GM19463 (cell line): ENCODE data around the gene CLEC17A.

ENCODE experiments used
- ATAC-seq: cut with Tn5 transposase; IDR thresholded peaks from one replicate; pipeline ENCODE4 v1.9.1; 2021; ENCODE audit warnings: mild to moderate bottlenecking, moderate library complexity; ENCODE audit not compliant: unreplicated experiment

The CLEC17A gene

GRCh38 chr19:14648506-14648905 lies 65.6 kb downstream of the CLEC17A start:
- ATAC-seq: no peak

GRCh38 chr19:14649020-14649419 lies 66.1 kb downstream of the CLEC17A start:
- ATAC-seq: no peak

- ATAC-seq: no peak
These were observed 67.3 kb downstream of the CLEC17A start for GRCh38 chr19:14650161-14650560.

GRCh38 chr19:14654786-14655560 lies 72.1 kb downstream of the CLEC17A start:
- ATAC-seq: no peak

- no peak for ATAC-seq
These were observed 72.8 kb downstream of the CLEC17A start for GRCh38 chr19:14655726-14656125.

- no peak for ATAC-seq
These were observed 77.1 kb downstream of the CLEC17A start for GRCh38 chr19:14659874-14660489.

- ATAC-seq: no peak
These were observed 78.6 kb downstream of the CLEC17A start for GRCh38 chr19:14661372-14661924.
